HCT116 (cell line): ENCODE data around the gene RCAN2. TPM values are rescaled to one million over a fixed set of nuclear protein-coding genes. Genes with fewer than 3 reads are reported as not detected.

Experiments used
- ATAC-seq: fragments of 200-7000 bp; cut with Tn5 transposase; 2 replicates; pipeline ENCODE4 v1.9.1; 2020; ENCODE audit warnings: mild to moderate bottlenecking, moderate library complexity
- BruUV-seq: library from RNA; stranded (reverse); fragments of 400-500 nt; replicated peaks from 2 replicates; lab custom pipeline; 2021; lab: Mats Ljungman, UMichigan
- CTCF ChIA-PET: fragments of 300-600 bp; sonication (Branson Sonifier 250); formaldehyde crosslinking; loops from one replicate; lab custom pipeline; 2021; ENCODE audit warnings: antibody characterized with exemption; lab: Charles Lee
- POLR2A ChIA-PET: fragments of 300-600, 350-600 bp; sonication (Branson Sonifier 250); formaldehyde crosslinking; loops from one replicate; lab custom pipeline; 2021; ENCODE audit warnings: antibody characterized with exemption; lab: Charles Lee
- RAD21 ChIA-PET, 2 experiments: fragments of 300-600 bp; sonication (Branson Sonifier 250); formaldehyde crosslinking; loops; one replicate each; lab custom pipeline; 2023; ENCODE audit warnings: low total read pairs in 2 of 2; ENCODE audit not compliant: uncharacterized antibody in 2 of 2, unreplicated experiment in 2 of 2, low non-redundant PET in 1 of 2; lab: Charles Lee
- DNase-seq: peaks from one replicate; pipeline ENCODE4 v3.0.0-alpha.2; 2010; ENCODE audit warnings: low read depth, low spot score
- H2AFZ ChIP-seq: fragments of 200-600 bp; shearing (Covaris generic), sonication (generic); 2 replicates; pipeline ENCODE4 v1.6.1; 2017; ENCODE audit warnings: low read depth, mixed run types, mixed read lengths, antibody characterized with exemption, low read length; ENCODE audit not compliant: poor library complexity, severe bottlenecking
- H3K27ac ChIP-seq: 2 replicates; pipeline ENCODE4 v1.5.1; 2012; ENCODE audit warnings: low read depth, low read length
- H3K27me3 ChIP-seq: fragments of 200-600 bp; sonication (generic); 2 replicates; pipeline ENCODE4 v1.6.1; 2016; ENCODE audit warnings: mixed run types, low read length, mixed read lengths; ENCODE audit not compliant: insufficient read depth
- H3K36me3 ChIP-seq, 2 experiments: fragments of 200-500 bp in 1 of 2; fragments of 200-600 bp in 1 of 2; sonication (Bioruptor generic) in 1 of 2; sonication (generic) in 1 of 2; 2 replicates each; pipeline versions ENCODE4 v1.5.1 to v1.6.1; 2014 to 2016; ENCODE audit warnings: low read length in 2 of 2, inconsistent platforms in 1 of 2, mixed read lengths in 1 of 2, mixed run types in 1 of 2; ENCODE audit not compliant: insufficient read depth in 2 of 2, control insufficient read depth in 1 of 2
- H3K4me1 ChIP-seq, 2 experiments: fragments of 200-600 bp in 1 of 2; sonication (generic) in 1 of 2; 2 replicates each; pipeline versions ENCODE4 v1.5.1 to v1.6.1; 2012 to 2017; ENCODE audit warnings: low read length in 2 of 2, inconsistent platforms in 1 of 2, mild to moderate bottlenecking in 1 of 2, mixed read lengths in 1 of 2, mixed run types in 1 of 2, moderate library complexity in 1 of 2; ENCODE audit not compliant: insufficient read depth in 2 of 2, control insufficient read depth in 1 of 2
- H3K4me2 ChIP-seq: fragments of 200-600 bp; sonication (generic); 2 replicates; pipeline ENCODE4 v1.6.1; 2017; ENCODE audit warnings: mixed run types, low read length, mixed read lengths
- H3K4me3 ChIP-seq, 2 experiments: fragments of 200-600 bp in 1 of 2; sonication (generic) in 1 of 2; replicated peaks in 1 of 2; 2 replicates each; pipeline ENCODE4 v1.5.1; 2011 to 2016; ENCODE audit warnings: low read length in 2 of 2, control low read depth in 1 of 2, low read depth in 1 of 2, mild to moderate bottlenecking in 1 of 2, mixed read lengths in 1 of 2, mixed run types in 1 of 2
- H3K79me2 ChIP-seq: fragments of 200-600 bp; sonication (generic); 2 replicates; pipeline ENCODE4 v1.6.1; 2017; ENCODE audit warnings: mild to moderate bottlenecking, mixed run types, low read length, moderate library complexity, mixed read lengths; ENCODE audit not compliant: insufficient read depth
- H3K9ac ChIP-seq: fragments of 200-600 bp; sonication (generic); 2 replicates; pipeline ENCODE4 v1.6.1; 2016; ENCODE audit warnings: low read length, mixed read lengths
- H3K9me2 ChIP-seq: fragments of 200-600 bp; sonication (generic), shearing (Covaris generic); 2 replicates; pipeline ENCODE4 v1.6.1; 2017; ENCODE audit warnings: mixed run types, mild to moderate bottlenecking, moderate library complexity; ENCODE audit not compliant: insufficient read depth
- H3K9me3 ChIP-seq, 2 experiments: fragments of 200-500 bp in 1 of 2; fragments of 200-600 bp in 1 of 2; sonication (Bioruptor generic) in 1 of 2; sonication (generic) in 1 of 2; 2 replicates each; pipeline ENCODE4 v1.6.1; 2014 to 2017; ENCODE audit warnings: low read length in 2 of 2, mixed read lengths in 2 of 2, inconsistent platforms in 1 of 2, low read depth in 1 of 2, mild to moderate bottlenecking in 1 of 2, mixed run types in 1 of 2, moderate library complexity in 1 of 2; ENCODE audit not compliant: control insufficient read depth in 1 of 2, insufficient read depth in 1 of 2
- H4K20me1 ChIP-seq: fragments of 200-600 bp; sonication (generic), shearing (Covaris generic); 2 replicates; pipeline ENCODE4 v1.6.1; 2017; ENCODE audit warnings: mixed run types, mild to moderate bottlenecking, moderate library complexity; ENCODE audit not compliant: insufficient read depth
- ATF3 ChIP-seq: IDR thresholded peaks from 2 replicates; pipeline ENCODE4 v1.6.1; 2012
- CBX3 ChIP-seq: IDR thresholded peaks from 2 replicates; pipeline ENCODE4 v1.6.1; 2012; ENCODE audit warnings: low read depth
- CEBPB ChIP-seq: IDR thresholded peaks from 2 replicates; pipeline ENCODE4 v1.6.1; 2012; ENCODE audit warnings: low read depth
- CTCF ChIP-seq, 3 experiments: fragments of 200-600 bp in 1 of 3; sonication (generic) in 1 of 3; IDR thresholded peaks in 2 of 3; conservative IDR thresholded peaks in 1 of 3; 2 replicates each; pipeline ENCODE4 v1.5.1; 2012 to 2017; ENCODE audit warnings: low read depth in 2 of 3, low read length in 2 of 3, antibody characterized with exemption in 1 of 3, borderline replicate concordance in 1 of 3, control low read depth in 1 of 3, mild to moderate bottlenecking in 1 of 3, mixed read lengths in 1 of 3, mixed run types in 1 of 3, moderate library complexity in 1 of 3; ENCODE audit not compliant: insufficient read depth in 1 of 3
- EGR1 ChIP-seq: IDR thresholded peaks from 2 replicates; pipeline ENCODE4 v1.6.1; 2012; ENCODE audit warnings: low read depth
- ELF1 ChIP-seq: IDR thresholded peaks from 2 replicates; pipeline ENCODE4 v1.6.1; 2012; ENCODE audit warnings: low read depth, borderline replicate concordance
- EZH2phosphoT487 ChIP-seq: fragments of 200-600 bp; IDR thresholded peaks from 2 replicates; pipeline ENCODE4 v1.6.1; 2018; ENCODE audit warnings: antibody characterized with exemption, borderline replicate concordance
- JUND ChIP-seq: IDR thresholded peaks from 2 replicates; pipeline ENCODE4 v1.6.1; 2012
- MAX ChIP-seq: IDR thresholded peaks from 2 replicates; pipeline ENCODE4 v1.6.1; 2012
- POLR2A ChIP-seq: IDR thresholded peaks from 2 replicates; pipeline ENCODE4 v1.7.0; 2011; ENCODE audit warnings: borderline replicate concordance; ENCODE audit not compliant: insufficient read depth, insufficient read length; ENCODE audit errors: extremely low read depth
- RAD21 ChIP-seq: IDR thresholded peaks from 2 replicates; pipeline ENCODE4 v1.6.1; 2012; ENCODE audit warnings: low read depth, mild to moderate bottlenecking
- REST ChIP-seq: IDR thresholded peaks from 2 replicates; pipeline ENCODE4 v1.6.1; 2012; ENCODE audit warnings: low read depth
- SIN3A ChIP-seq: IDR thresholded peaks from 2 replicates; pipeline ENCODE4 v1.6.1; 2012; ENCODE audit warnings: low read depth
- SRF ChIP-seq: IDR thresholded peaks from 2 replicates; pipeline ENCODE4 v1.6.1; 2012; ENCODE audit warnings: low read depth
- TCF7L2 ChIP-seq: IDR thresholded peaks from 2 replicates; pipeline ENCODE4 v1.7.0; 2011; ENCODE audit warnings: borderline replicate concordance, inconsistent platforms; ENCODE audit not compliant: insufficient read depth, insufficient read length; ENCODE audit errors: extremely low read depth
- ZNF274 ChIP-seq: fragments of 200-500 bp; sonication (Bioruptor generic); IDR thresholded peaks from 2 replicates; pipeline ENCODE4 v1.6.1; 2014; ENCODE audit warnings: mild to moderate bottlenecking, low read depth, low read length, inconsistent platforms
- intact Hi-C: fragments of 100-400 bp; cut with micrococcal nuclease; formaldehyde crosslinking; loops from 2 replicates; pipeline ENCODE4 v1.10.0; 2022
- total RNA-seq: library from RNA; stranded (reverse); gene quantifications from one replicate; pipeline ENCODE4 v1.2.1, GENCODE V29; 2021; ENCODE audit not compliant: unreplicated experiment

The RCAN2 gene
- total RNA-seq, 1 experiment from 2014 or later: 0.57 TPM

- H3K27ac ChIP-seq: no peak overlapping the region
- H3K4me3 ChIP-seq: no peak overlapping the region
- H3K4me2 ChIP-seq: no peak overlapping the region
- no peaks in the 10 kb centered on the region for H3K36me3 ChIP-seq
- H4K20me1 ChIP-seq: no peaks in the 10 kb centered on the region
- TF ChIP-seq CTCF (IDR thresholded peaks at IDR 0.05 in 2 of 3, conservative IDR thresholded peaks at IDR 0.05 in 1 of 3; ENCODE audit: borderline replicate concordance in 1 of 3, insufficient read depth in 1 of 3, low read depth in 2 of 3, low read length in 2 of 3) (no peak), RAD21 (no peak), CBX3 (no peak), SIN3A (no peak), ATF3 (no peak), EZH2phosphoT487 (no peak), MAX (no peak), CEBPB (no peak), ZNF274 (no peak), REST (no peak), TCF7L2 (no peak), POLR2A (no peak), ELF1 (no peak), JUND (no peak), SRF (no peak), EGR1 (no peak)
- H3K9me2 ChIP-seq: no peaks in the 10 kb centered on the region
- no peaks in the 10 kb centered on the region for H3K27me3 ChIP-seq
- BruUV-seq: no TSS peak
- ChIA-PET POLR2A (no interaction called here), RAD21 (no interaction called here), CTCF (no interaction called here)
- no peak for ATAC-seq
- H2AFZ ChIP-seq: no peak overlapping the region
- intact Hi-C loops: no loop called here
- no peaks in the 10 kb centered on the region for H3K9me3 ChIP-seq
- no peak overlapping the region for H3K9ac ChIP-seq
- H3K79me2 ChIP-seq: no peaks in the 10 kb centered on the region
- H3K4me1 ChIP-seq: 0 out of 4 replicates have a peak, but pooled peaks cover 0 to 3% of the 10 kb centered on the region in 2 experiments
- DNase-seq: no peak
Measured at GRCh38 chr6:46381579-46381978, 109.7 kb downstream of the RCAN2 start.
